Measurements from ENCODE around the gene MT1G. TPM values are rescaled to one million over a fixed set of nuclear protein-coding genes. Genes with fewer than 3 reads are reported as not detected.
A peak's percentile ranks its signal among the peaks of the same experiment; 100 is the strongest.
"Not testable (repeated sequence)": the region's sequence is repeated elsewhere in the genome, so short reads cannot be mapped to it uniquely, and the experiment has no call there.

Gene MT1G
- polyA plus RNA-seq, 12 donors: 0.43 to 744 (median 1.7) TPM; not detected in 2

DNA sequence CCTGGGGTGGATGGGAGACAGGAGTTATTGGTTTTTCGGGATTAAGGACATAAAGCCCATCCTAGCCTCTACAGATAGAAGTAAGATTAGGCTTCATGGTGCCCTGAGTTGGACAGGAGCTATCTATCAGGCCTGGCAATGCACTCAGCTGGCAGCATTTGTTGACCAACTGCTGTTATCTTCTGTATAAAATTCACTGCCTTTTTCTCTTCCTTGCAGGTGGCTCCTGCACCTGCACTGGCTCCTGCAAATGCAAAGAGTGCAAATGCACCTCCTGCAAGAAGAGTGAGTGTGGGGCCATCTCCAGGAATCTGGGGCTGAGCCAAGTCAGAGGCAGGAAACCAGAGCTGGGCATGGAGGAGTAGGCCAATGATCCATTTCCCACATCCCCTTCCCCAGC is 28.8 kb downstream of the MT1G start:
- no peak for DNase-seq

DNA sequence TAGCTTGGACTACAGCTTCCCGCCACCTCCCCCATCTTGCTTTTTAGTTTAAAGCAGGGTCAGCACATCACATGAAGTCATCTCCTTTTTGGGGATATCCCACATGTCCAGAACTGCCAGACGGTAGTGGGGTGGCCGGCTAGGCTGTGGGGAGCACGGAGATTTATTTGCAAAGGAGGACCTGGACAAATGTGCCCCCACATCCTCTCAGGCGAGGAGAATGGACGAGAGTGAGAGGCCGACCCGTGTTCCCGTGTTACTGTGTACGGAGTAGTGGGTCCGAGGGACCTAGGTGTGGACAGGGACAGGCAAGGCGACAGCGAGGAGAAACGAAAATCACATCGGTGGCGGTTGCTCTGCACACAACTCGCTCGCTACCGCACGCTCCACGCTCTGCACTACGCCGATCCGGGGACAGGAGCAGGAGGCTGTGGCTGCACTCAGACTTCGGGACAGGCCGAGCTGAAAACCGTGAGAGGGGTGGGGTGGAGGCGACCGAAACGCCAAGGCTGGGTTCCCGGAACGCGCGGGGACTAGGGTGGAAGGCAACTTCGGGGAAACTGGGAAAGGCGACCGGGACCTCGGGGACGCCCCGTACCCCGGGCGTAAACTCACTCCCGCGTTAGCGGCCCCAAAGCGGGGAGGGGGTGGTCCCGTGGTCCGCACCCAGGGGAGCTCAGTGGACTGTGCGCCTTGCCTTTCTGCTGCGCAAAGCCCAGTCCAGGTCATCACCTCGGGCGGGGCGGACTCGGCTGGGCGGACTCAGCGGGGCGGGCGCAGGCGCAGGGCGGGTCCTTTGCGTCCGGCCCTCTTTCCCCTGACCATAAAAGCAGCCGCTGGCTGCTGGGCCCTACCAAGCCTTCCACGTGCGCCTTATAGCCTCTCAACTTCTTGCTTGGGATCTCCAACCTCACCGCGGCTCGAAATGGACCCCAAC is 29.8 kb downstream of the MT1G start, which contains the start of gene MT1A:
MT1A (plus strand) TSS at position 853 of the 937 bp plus-strand sequence; CDS start at position 926, 73 bp downstream.
- DNase-seq: peak; percentile 38

DNA sequence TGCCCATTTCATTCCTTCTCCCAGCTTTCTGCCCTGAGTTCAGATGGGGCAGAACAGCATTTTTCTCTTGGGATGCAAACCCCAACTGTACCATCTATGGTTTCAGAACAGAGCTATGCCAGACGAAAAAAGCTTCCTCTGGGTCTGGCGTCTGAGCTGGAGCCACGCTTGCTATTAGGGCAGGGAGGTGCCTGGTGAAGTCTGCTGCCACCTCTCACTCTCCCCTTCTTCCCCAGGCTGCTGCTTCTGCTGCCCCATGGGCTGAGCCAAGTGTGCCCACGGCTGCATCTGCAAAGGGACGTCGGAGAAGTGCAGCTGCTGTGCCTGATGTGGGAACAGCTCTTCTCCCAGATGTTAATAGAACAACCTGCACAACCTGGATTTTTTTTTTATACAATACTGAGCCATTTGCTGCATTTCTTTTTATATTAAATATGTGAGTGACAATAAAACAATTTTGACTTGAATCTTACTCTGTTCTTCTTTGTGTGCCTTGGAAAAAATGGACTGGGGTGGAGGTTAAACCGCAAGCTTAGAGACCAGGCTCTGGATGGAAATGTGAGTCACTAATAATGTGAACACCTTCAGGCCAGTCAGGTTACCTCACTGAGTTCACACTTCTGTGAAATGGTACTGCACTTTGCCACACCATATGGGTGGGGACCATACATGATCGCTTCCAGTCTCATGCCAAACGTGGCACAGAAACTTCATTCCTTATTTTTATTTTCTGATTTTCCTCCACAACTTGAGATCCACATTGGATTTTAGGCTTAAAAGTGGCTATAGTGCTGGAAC is 31.1 kb downstream of the MT1G start:
- no peak for DNase-seq

DNA sequence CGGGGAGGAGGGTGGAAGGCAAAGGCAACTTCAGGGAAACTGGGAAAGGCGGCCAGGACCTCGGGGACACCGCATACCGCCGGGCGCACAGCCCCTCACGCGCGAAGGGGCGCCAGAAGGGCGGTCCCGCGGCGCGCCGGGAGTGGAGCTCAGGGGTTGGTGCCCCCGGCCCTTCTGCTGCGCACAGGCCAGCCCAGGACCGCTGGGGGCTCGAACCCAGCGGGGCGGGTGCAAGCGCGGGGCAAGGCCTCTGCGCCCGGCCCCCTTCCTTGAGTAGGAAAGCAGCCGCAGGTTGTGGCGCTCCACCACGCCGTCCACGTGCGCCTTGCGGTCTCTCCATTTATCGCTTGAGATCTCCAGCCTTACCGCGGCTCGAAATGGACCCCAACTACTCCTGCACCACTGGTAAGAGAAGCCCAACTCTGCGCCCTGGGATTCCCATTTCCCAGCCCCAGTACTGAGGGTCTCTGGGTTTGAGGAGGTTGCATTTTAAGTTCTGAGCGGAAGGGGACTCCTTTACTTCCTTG is 32.4 kb downstream of the MT1G start:
- DNase-seq: no peak

- no peak for DNase-seq
These were observed 33.0 kb downstream of the MT1G start for GRCh38 chr16:56634715-56635440.

DNA sequence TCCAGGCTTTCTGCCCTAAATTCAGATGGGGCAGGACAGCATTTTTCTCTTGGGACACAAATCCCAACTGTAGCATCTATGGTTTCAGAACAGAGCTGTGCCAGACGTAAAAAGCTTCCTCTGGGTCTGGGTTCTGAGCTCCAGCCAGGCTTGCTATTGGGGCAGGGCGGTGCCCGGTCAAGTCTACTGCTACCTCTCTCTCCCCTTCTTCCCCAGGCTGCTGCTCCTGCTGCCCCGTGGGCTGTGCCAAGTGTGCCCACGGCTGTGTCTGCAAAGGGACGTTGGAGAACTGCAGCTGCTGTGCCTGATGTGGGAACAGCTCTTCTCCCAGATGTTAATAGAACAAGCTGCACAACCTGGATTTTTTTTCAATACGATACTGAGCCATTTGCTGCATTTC is 34.3 kb downstream of the MT1G start:
- DNase-seq: no peak

- no peak for DNase-seq
These were observed 35.0 kb downstream of the MT1G start for GRCh38 chr16:56632848-56633365.

DNA sequence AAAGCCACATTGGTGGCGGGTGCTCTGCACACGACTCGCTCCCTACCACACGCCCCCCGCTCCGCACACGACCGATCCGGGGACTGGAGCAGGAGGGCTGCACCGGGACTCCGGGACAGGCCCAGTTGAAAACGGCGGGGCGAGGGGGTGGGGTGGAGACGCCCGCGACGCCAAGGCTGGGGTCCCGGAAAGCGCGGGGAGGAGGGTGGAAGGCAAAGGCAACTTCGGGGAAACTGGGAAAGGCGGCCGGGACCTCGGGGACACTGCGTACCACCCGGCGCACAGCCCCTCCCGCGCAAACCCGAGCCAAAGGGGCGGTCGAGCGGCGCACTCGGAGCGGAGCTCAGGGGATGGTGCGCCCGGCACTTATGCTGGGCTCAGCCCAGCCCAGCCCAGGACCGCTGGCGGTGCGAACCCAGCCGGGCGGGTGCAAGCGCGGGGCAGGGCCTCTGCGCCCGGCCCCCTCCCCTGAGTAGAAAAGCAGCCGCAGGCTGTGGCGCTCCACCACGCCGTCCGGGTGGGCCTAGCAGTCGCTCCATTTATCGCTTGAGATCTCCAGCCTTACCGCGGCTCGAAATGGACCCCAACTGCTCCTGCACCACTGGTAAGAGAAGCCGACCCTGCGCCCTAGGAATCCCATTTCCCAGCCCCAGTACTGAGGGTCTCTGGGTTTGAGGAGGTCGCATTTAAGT is 35.6 kb downstream of the MT1G start, which contains the start of gene MT1M:
MT1M (plus strand) TSS at position 504 of the 692 bp plus-strand sequence; CDS start at position 577, 73 bp downstream.
- DNase-seq: no peak

GRCh38 chr16:56631832-56632155 is 36.1 kb downstream of the MT1G start:
- DNase-seq: no peak

GRCh38 chr16:56631197-56631596 is 36.7 kb downstream of the MT1G start:
- no peak for DNase-seq

DNA sequence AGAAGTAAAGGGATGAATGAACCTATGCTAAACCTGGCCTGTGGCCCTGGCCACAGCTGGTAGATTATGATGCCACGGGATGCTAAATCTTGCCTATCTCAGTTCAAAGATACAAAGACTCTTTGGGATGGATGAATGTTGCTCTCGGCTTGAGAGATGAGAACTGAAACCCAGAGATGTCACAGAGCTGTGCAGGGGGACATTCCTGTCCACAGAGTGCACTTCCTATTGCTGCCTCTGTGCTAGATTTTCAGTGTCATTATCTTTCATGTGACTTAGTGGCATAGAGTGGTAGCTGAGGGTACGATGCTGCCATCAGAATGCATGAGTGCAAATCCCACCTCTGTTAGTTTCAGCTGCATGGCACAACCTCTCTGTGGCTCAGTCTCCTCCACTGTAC is 37.7 kb downstream of the MT1G start:
- no peak for DNase-seq

DNA sequence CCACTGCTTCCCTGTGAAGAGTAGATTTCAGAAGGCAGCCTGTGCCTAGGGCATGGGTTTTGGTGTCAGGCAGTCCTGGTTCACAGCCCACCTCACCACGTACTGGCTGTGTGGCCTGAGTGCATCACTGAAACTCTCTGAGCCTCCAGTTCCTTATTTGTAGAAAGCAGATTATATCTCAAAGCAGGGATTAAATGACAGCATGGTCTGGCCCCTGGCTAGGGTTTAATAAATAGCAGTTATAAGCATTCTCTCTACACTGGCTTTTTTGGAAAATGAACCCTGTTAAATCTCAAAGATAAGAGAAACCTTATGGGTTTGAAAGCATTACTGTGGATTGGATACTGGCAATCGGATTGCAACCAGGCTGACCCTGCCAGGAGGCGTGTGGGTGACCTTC is 38.3 kb downstream of the MT1G start:
- DNase-seq: no peak

- no peak for DNase-seq
These were observed 39.1 kb downstream of the MT1G start for GRCh38 chr16:56628486-56629350.

GRCh38 chr16:56626685-56627084 is 41.2 kb downstream of the MT1G start:
- no peak for DNase-seq

DNA sequence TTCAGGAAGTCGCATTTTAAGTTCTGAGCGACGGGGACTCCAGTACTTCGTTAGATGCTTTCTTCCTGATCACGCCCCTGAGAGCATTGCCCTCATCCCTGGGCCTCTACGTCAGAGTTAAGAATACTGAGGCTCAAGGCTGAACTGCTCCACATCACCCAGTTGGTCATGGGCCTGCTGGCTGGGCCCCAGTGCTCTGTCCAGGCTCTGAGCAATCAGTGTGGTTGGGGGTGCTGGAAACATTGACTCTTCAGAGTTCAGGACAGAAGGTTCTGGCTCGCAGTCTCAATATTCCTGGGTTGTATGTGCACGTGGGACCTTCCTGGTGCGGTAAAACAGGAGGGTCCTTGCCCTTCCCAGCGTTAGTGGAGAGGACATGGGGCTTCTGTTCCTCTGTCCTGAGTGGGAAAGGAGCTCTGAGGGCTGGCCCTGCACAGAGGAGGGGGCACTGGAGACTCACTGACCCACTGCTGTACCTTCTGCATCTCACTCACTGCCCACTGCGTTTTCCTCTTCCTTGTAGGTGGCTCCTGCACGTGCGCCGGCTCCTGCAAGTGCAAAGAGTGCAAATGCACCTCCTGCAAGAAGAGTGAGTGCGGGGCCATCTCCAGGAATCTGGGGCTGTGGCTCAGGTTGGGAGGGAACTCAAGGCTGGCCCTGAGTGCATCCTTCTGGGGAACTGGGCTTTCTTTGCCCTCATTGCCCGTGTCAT is 41.8 kb downstream of the MT1G start:
- DNase-seq: no peak

- no peak for DNase-seq
These were observed 42.5 kb downstream of the MT1G start, which contains the start of gene MT1E for GRCh38 chr16:56625140-56625942. Gene MT1E (plus strand): TSS chr16:56625781. CDS start chr16:56625852, 71 bp downstream.

DNA sequence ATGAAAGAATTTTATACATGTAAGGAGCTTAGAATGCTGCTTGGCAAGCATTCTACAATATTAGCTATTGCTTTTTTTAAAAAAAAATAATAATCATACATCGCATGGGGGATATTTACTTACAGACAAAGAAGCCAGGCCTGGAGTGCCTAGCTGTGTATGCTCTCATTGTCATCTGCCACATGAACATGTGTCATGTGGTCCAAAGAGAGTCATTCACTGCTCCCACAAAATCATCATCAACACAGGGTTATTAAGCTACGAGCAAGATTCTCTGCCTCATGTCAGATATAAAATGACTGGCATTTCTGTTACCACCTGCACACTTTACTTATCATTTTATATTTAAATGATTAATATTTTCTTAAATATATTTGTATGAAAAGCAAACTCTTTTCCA is 44.2 kb downstream of the MT1G start:
- no peak for DNase-seq

GRCh38 chr16:56623184-56623583 is 44.7 kb downstream of the MT1G start:
- DNase-seq: not testable (repeated sequence)

Data from muscle of arm (tissue), 12 donors.